H9 (cell line): ENCODE results near the gene SOX8. TPM values are rescaled to one million over a fixed set of nuclear protein-coding genes. Genes with fewer than 3 reads are reported as not detected.

Source experiments
- DNase-seq: peaks from one replicate; pipeline ENCODE4 v3.0.0-alpha.2; 2017
- H2AFZ ChIP-seq: one replicate; pipeline ENCODE4 v1.6.1; 2013; ENCODE audit warnings: mild to moderate bottlenecking, low read length, control low read depth, moderate library complexity
- H2AK5ac ChIP-seq: 2 replicates; pipeline ENCODE4 v1.6.1; 2013; ENCODE audit warnings: low read length, control low read depth, mixed read lengths; ENCODE audit not compliant: insufficient read length
- H2BK120ac ChIP-seq: one replicate; pipeline ENCODE4 v1.6.1; 2013; ENCODE audit warnings: low read depth, mild to moderate bottlenecking, low read length, control low read depth, inconsistent platforms; ENCODE audit not compliant: poor library complexity, severe bottlenecking
- H2BK12ac ChIP-seq: 2 replicates; pipeline ENCODE4 v1.6.1; 2013; ENCODE audit warnings: low read length, control low read depth, mixed read lengths, low read depth; ENCODE audit not compliant: insufficient read length
- H2BK15ac ChIP-seq: 2 replicates; pipeline ENCODE4 v1.6.1; 2013; ENCODE audit warnings: low read depth, low read length, control low read depth
- H2BK20ac ChIP-seq: one replicate; pipeline ENCODE4 v1.6.1; 2013; ENCODE audit warnings: low read depth, mild to moderate bottlenecking, low read length, control low read depth, inconsistent platforms; ENCODE audit not compliant: poor library complexity, severe bottlenecking
- H2BK5ac ChIP-seq: 2 replicates; pipeline ENCODE4 v1.6.1; 2013; ENCODE audit warnings: low read length, control low read depth, mixed read lengths; ENCODE audit not compliant: insufficient read length
- H3K14ac ChIP-seq: 2 replicates; pipeline ENCODE4 v1.6.1; 2013; ENCODE audit warnings: low read length, control low read depth; ENCODE audit not compliant: insufficient read depth
- H3K18ac ChIP-seq: 2 replicates; pipeline ENCODE4 v1.6.1; 2013; ENCODE audit warnings: low read depth, mild to moderate bottlenecking, mixed read lengths, low read length, control low read depth; ENCODE audit not compliant: insufficient read length
- H3K23ac ChIP-seq: 2 replicates; pipeline ENCODE4 v1.6.1; 2013; ENCODE audit warnings: low read length, control low read depth, mixed read lengths, low read depth; ENCODE audit not compliant: insufficient read length
- H3K23me2 ChIP-seq: 2 replicates; pipeline ENCODE4 v1.6.1; 2013; ENCODE audit warnings: low read depth, mild to moderate bottlenecking, mixed read lengths, low read length, control low read depth; ENCODE audit not compliant: insufficient read length, poor library complexity, severe bottlenecking
- H3K27ac ChIP-seq: 2 replicates; pipeline ENCODE4 v1.5.1; 2013; ENCODE audit warnings: low read length, control low read depth, mixed read lengths, low read depth; ENCODE audit not compliant: insufficient read length
- H3K27me3 ChIP-seq: 2 replicates; pipeline ENCODE4 v1.6.1; 2013; ENCODE audit warnings: low read length, control low read depth, inconsistent platforms; ENCODE audit not compliant: insufficient read depth
- H3K4ac ChIP-seq: 2 replicates; pipeline ENCODE4 v1.6.1; 2013; ENCODE audit warnings: low read depth, mild to moderate bottlenecking, control low read depth, inconsistent platforms, low read length, moderate library complexity
- H3K4me1 ChIP-seq: 2 replicates; pipeline ENCODE4 v1.6.1; 2013; ENCODE audit warnings: low read length, control low read depth, inconsistent platforms; ENCODE audit not compliant: insufficient read depth
- H3K4me2 ChIP-seq: 2 replicates; pipeline ENCODE4 v1.6.1; 2013; ENCODE audit warnings: low read length, control low read depth, mixed read lengths; ENCODE audit not compliant: insufficient read length, insufficient read depth
- H3K56ac ChIP-seq: 2 replicates; pipeline ENCODE4 v1.6.1; 2013; ENCODE audit warnings: low read depth, mild to moderate bottlenecking, mixed read lengths, low read length, control low read depth; ENCODE audit not compliant: insufficient read length
- H3K79me1 ChIP-seq: 2 replicates; pipeline ENCODE4 v1.6.1; 2013; ENCODE audit warnings: low read depth, mild to moderate bottlenecking, moderate library complexity, low read length, control low read depth, inconsistent platforms; ENCODE audit not compliant: insufficient read depth, poor library complexity, severe bottlenecking
- H3K79me2 ChIP-seq: 2 replicates; pipeline ENCODE4 v1.6.1; 2013; ENCODE audit warnings: low read length, control low read depth, inconsistent platforms; ENCODE audit not compliant: insufficient read depth
- H3K9ac ChIP-seq: 2 replicates; pipeline ENCODE4 v1.6.1; 2013; ENCODE audit warnings: low read length, control low read depth, mixed read lengths; ENCODE audit not compliant: insufficient read length; ENCODE audit errors: extremely low read depth
- H3K9me3 ChIP-seq: one replicate; pipeline ENCODE4 v1.6.1; 2013; ENCODE audit warnings: low read depth, low read length, inconsistent platforms; ENCODE audit not compliant: control insufficient read depth
- H3T11ph ChIP-seq: one replicate; pipeline ENCODE4 v1.6.1; 2013; ENCODE audit warnings: mild to moderate bottlenecking, low read length, control low read depth, inconsistent platforms
- H4K20me1 ChIP-seq: one replicate; pipeline ENCODE4 v1.6.1; 2013; ENCODE audit not compliant: control insufficient read depth, insufficient read length, insufficient read depth
- H4K5ac ChIP-seq: 2 replicates; pipeline ENCODE4 v1.6.1; 2013; ENCODE audit warnings: low read depth, mild to moderate bottlenecking, mixed read lengths, low read length, control low read depth; ENCODE audit not compliant: insufficient read length
- H4K8ac ChIP-seq: replicated peaks from 2 replicates; pipeline ENCODE4 v1.6.1; 2013; ENCODE audit warnings: low read length, control low read depth, mixed read lengths, low read depth; ENCODE audit not compliant: insufficient read length
- H4K91ac ChIP-seq: 2 replicates; pipeline ENCODE4 v1.6.1; 2013; ENCODE audit warnings: low read depth, mild to moderate bottlenecking, moderate library complexity, mixed read lengths, low read length, control low read depth; ENCODE audit not compliant: insufficient read length
- H3K27ac Mint-ChIP-seq, 3 experiments: 2 replicates in 2 of 3; 3 replicates in 1 of 3; pipeline ENCODE4 v1.8.0; 2020 to 2021; ENCODE audit warnings: mixed read lengths in 3 of 3, mild to moderate bottlenecking in 1 of 3, moderate library complexity in 1 of 3
- H3K27me3 Mint-ChIP-seq: 2 replicates; pipeline ENCODE4 v1.8.0; 2021; ENCODE audit warnings: low read depth, mild to moderate bottlenecking, moderate library complexity, mixed read lengths
- H3K36me3 Mint-ChIP-seq, 3 experiments: 2 replicates in 2 of 3; 3 replicates in 1 of 3; pipeline ENCODE4 v1.8.0; 2020 to 2021; ENCODE audit warnings: low read depth in 3 of 3, mixed read lengths in 3 of 3; ENCODE audit not compliant: insufficient read depth in 1 of 3
- H3K4me1 Mint-ChIP-seq, 2 experiments: 2 replicates each; pipeline ENCODE4 v1.8.0; 2020; ENCODE audit warnings: mixed read lengths in 2 of 2
- H3K4me3 Mint-ChIP-seq, 2 experiments: 2 replicates in 1 of 2; 3 replicates in 1 of 2; pipeline ENCODE4 v1.8.0; 2020 to 2021; ENCODE audit warnings: mild to moderate bottlenecking in 2 of 2, mixed read lengths in 2 of 2, moderate library complexity in 1 of 2
- H3K9me3 Mint-ChIP-seq, 2 experiments: 2 replicates in 1 of 2; 3 replicates in 1 of 2; pipeline ENCODE4 v1.8.0; 2020; ENCODE audit warnings: mild to moderate bottlenecking in 2 of 2, mixed read lengths in 2 of 2, moderate library complexity in 1 of 2
- WGBS: extraction: QIAGEN DNeasy Blood & Tissue Kit; methylation state at CpG from one replicate; pipeline ENCODE4 v1.1.7; 2013; ENCODE audit warnings: missing lambda C conversion rate, low lambda C conversion rate, mixed read lengths; ENCODE audit not compliant: insufficient read length; ENCODE audit errors: extremely low coverage; 5-methylcytosine and 5-hydroxymethylcytosine counted together
- total RNA-seq: library from RNA; stranded (reverse); gene quantifications from 2 replicates; pipeline ENCODE4 v1.2.1, GENCODE V29; 2021
- TF ChIP-seq, protein P1 (sequence below): fragments of 200-600 bp; sonication (generic); conservative IDR thresholded peaks from 3 replicates; pipeline ENCODE4 v1.8.0; 2021; ENCODE audit warnings: antibody characterized with exemption, mild to moderate bottlenecking

SOX8 gene
- total RNA-seq, 1 experiment from 2014 or later = 8.9 TPM

- H3K36me3 Mint-ChIP-seq = peaks cover 0 to 1% (median 0%) of the 10 kb centered on the region in 3 experiments; a peak in 1 of 7 replicates
- H3K4me1 Mint-ChIP-seq = peaks cover 7 to 9% of the 10 kb centered on the region in 2 experiments
- H3K79me1 ChIP-seq = no peaks in the 10 kb centered on the region
- H3K18ac ChIP-seq = no peak overlapping the region
- H3K9ac ChIP-seq = no peak overlapping the region
- no peak overlapping the region for H3K27ac ChIP-seq
- H3K4me2 ChIP-seq = no peak overlapping the region
- no peak overlapping the region for H2BK20ac ChIP-seq
- H2BK15ac ChIP-seq = no peak overlapping the region
- no peak for DNase-seq
- no peak overlapping the region for H4K8ac ChIP-seq
- no peak overlapping the region for H2AFZ ChIP-seq
- no peaks in the 10 kb centered on the region for H3K4me1 ChIP-seq
- H3K23me2 ChIP-seq = no peaks in the 10 kb centered on the region
- no peaks in the 10 kb centered on the region for H4K20me1 ChIP-seq
- no peak overlapping the region for H3K27ac Mint-ChIP-seq
- no peaks in the 10 kb centered on the region for H3K27me3 ChIP-seq
- no peak overlapping the region for H2BK5ac ChIP-seq
- H4K5ac ChIP-seq = no peak overlapping the region
- no peak overlapping the region for H3K4ac ChIP-seq
- no peaks in the 10 kb centered on the region for H3K79me2 ChIP-seq
- H3K9me3 ChIP-seq = peaks cover 7% of the 10 kb centered on the region
- no peak overlapping the region for H2BK120ac ChIP-seq
- H4K91ac ChIP-seq = no peak overlapping the region
- no peak overlapping the region for H2AK5ac ChIP-seq
- no peak overlapping the region; a peak in 1 of 5 replicates for H3K4me3 Mint-ChIP-seq
- no peak overlapping the region for H2BK12ac ChIP-seq
- H3K23ac ChIP-seq = no peak overlapping the region
- TF ChIP-seq, protein P1, sequence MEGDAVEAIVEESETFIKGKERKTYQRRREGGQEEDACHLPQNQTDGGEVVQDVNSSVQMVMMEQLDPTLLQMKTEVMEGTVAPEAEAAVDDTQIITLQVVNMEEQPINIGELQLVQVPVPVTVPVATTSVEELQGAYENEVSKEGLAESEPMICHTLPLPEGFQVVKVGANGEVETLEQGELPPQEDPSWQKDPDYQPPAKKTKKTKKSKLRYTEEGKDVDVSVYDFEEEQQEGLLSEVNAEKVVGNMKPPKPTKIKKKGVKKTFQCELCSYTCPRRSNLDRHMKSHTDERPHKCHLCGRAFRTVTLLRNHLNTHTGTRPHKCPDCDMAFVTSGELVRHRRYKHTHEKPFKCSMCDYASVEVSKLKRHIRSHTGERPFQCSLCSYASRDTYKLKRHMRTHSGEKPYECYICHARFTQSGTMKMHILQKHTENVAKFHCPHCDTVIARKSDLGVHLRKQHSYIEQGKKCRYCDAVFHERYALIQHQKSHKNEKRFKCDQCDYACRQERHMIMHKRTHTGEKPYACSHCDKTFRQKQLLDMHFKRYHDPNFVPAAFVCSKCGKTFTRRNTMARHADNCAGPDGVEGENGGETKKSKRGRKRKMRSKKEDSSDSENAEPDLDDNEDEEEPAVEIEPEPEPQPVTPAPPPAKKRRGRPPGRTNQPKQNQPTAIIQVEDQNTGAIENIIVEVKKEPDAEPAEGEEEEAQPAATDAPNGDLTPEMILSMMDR = no peak
- no peak overlapping the region for H3T11ph ChIP-seq
- no peaks in the 10 kb centered on the region for H3K9me3 Mint-ChIP-seq
- WGBS = no CpG with 5 or more reads among the region's 11 CpGs
- H3K56ac ChIP-seq = no peak overlapping the region
- H3K27me3 Mint-ChIP-seq = peaks cover 4% of the 10 kb centered on the region
- no peak overlapping the region for H3K14ac ChIP-seq
These were observed 9.8 kb downstream of the SOX8 start for GRCh38 chr16:991345-991744.
